Kasumi-1 (cell line): ENCODE results near the gene MPC1.
"Not testable (repeated sequence)": the region's sequence is repeated elsewhere in the genome, so short reads cannot be mapped to it uniquely, and the experiment has no call there.

Source experiments
- DNase-seq, 2 experiments: peaks; one replicate each; lab custom pipeline; 2025; lab: John Stamatoyannopoulos, UW

The MPC1 gene

DNA sequence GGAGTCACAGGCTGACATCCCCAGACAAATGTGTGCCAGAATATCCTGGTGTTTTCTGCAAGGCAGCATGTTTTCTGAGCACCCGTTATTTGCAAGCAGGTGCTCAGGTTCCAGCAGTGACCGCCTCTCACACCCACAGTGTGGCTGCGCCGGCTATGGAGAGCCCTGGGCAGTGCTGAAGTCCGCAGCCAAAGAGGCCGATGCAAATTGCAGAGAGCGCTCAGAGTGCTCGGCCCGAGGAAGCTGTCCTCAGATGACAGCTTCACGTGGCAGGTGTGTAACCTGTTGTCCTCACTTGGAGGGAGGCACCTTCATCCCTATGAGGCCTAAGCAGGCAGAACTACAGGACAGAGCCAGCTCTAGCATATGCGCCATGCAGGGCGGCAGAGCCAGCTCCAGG is 23.5 kb upstream of the MPC1 start:
- DNase-seq: no peak

DNA sequence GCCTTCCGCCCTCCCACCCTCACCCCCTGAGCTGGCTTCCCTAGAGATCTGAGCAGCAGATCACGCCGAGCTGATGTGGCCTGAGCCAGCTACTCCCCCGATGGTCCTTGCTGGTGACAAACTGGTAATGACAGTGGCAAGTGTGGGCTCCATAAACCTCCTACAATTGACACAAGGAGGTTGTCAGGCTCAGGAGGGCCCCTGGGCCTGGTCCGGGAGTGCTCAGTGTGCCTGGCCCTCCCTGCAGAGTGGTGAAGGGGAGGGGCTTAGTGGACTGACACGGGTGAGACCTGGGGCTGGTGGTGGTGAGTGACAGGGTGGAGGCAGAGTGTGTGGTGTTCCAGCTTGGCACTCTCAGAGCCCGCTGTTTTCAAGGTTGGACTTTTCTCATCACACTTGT is 22.6 kb upstream of the MPC1 start:
- no peak for DNase-seq

DNA sequence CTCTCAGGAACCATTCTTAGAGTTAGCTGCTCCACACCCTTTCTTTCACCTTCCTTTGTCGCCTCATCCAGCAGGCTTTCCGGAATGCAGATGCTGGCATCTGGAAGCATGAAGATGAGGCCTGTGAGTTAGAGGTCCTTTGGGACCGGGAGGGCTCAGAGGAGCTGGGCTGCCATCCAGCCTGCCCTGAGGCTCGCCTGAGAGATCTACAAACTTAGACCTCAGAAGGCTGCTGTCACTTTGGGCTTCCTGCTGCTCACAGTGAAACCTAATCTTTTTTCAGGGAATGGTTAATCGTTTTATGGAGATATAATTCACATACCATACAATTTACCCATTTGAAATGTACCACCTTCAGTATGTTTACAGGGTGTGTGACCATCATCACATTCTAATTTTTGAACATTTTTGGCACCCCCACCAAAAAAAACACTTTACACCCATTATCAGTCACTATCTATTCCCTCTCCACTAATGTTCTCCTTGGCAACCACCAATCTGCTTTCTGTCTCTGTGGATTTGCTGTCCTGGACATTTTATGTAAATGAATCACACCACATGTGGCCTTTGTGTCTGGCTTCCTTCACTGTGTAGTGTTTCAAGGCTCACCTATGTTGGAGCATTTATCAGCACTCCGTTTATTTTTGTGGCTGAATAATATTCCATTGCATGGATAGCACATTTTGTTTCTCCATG is 20.0 kb upstream of the MPC1 start:
- no peak for DNase-seq

DNA sequence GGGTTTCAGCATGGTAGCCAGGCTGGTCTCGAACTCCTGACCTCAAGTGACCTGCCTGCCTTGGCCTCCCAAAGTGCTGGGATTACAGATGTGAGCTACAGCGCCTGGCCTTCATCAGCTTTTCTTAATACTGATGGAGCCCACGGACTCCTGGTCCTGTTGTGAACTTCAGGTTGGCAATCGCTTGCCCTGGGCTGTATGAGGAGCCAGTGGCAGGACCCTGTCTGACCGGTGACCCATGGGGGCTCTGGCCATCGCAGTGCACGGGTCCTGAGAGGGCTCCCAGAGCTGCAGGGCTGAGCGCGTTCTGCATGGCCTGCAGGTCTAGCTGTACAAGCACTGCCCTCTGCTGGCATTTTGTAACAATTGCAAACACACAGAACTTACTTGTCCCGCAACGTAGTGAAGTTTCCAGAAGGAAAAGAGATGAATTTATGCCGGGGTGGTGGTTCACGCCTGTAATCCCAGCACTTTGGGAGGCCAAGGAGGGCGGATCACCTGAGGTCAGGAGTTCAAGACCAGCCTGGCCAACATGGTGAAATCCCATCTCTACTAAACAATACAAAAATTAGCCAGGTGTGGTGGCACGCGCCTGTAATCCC is 18.0 kb upstream of the MPC1 start:
- DNase-seq: peak; percentile 50 to 62

DNA sequence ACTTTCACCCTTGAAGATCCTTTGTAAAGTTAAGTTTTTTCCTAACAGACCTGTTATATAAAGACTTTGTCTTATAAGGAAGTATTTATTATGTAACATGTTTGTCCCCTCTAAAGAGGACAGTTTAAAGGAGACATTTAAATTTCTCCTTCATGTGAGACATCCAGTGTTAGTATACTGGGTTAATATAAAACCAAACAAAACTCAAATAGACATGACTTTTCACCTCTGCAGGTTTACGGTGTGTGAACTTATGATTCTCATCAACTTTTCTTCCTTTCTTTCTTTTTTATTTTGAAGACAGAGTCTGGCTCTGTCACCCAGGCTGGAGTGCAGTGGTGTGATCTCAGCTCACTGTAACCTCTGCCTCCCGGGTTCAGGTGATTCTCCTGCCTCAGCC is 17.4 kb upstream of the MPC1 start:
- DNase-seq: no peak

DNA sequence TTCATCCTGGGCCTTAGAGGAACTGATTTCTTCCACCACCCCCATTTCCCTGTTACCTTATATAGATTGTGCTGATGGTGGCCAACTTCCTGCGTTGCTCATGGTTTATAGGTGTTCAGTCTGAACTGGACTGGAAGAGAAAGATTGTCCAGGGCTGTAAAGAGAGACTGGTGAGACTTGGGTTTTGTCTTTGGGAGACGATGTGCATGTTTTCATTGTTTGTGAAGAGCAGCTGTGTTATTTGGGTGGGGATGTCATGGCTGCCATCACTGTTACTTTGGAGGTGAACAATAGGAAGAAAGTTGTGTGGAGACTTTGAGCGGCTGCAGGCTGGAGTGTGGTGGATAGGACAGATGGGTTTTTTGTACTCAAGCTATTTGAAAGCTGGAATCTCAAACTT is 15.6 kb upstream of the MPC1 start:
- DNase-seq: no peak

DNA sequence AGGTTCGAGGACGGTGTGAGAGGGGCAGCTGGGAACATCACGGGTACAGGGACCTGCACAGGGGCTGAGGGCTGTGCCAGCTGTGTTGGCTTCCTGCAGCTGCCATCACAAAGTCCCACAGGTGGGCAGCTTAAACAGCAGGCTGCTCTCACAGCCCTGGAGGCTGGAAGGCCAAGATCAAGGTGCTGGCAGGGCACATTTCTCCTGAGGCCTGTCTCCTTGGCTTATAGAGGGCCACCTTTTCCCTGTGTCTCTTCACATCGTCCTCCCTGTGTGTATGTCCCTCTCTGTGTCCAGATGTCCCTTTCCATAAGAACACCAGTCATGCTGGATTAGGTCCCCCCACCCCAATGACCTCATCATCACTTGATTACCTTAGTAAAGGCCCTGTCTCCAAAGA is 15.1 kb upstream of the MPC1 start:
- DNase-seq: no peak

DNA sequence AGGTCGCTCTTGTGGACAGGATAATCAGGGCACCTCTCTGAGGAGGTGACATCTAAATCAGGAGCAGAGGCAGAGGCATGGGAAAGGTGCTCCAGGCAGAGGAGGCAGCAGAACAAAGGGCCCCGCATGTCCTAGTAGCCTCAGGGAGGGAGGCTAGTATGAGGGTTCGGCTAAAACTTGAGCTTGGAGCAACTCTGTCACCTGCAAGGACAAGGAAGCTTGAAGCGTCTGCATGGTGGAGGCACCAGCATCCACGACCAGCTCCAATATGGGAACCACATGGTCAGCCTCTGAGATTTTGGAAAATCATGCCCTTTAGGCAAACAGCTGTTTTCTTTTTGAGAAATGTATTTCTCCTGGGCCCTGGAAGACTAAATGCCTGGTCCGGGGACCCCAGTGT is 13.0 kb upstream of the MPC1 start:
- DNase-seq: no peak

DNA sequence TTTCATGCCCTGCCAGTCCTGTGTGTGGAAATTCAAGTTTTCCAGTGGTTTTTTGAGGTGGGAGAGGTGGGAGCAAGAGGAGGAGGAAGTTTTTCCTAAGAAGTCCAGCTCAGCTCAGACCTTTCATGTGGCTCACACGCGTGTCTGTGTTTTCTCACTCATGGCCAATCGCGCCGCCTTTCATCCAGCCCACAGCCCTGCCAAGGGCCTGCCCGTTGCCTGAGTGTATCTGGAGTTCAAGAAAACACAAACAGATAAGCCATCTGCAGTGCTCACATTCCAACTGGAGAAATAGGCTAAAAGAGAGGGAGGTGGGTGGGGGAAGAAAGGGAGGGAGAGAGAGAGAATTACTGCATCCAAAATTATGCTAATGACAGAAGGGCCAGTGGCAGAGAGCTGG is 12.6 kb upstream of the MPC1 start:
- DNase-seq: no peak

DNA sequence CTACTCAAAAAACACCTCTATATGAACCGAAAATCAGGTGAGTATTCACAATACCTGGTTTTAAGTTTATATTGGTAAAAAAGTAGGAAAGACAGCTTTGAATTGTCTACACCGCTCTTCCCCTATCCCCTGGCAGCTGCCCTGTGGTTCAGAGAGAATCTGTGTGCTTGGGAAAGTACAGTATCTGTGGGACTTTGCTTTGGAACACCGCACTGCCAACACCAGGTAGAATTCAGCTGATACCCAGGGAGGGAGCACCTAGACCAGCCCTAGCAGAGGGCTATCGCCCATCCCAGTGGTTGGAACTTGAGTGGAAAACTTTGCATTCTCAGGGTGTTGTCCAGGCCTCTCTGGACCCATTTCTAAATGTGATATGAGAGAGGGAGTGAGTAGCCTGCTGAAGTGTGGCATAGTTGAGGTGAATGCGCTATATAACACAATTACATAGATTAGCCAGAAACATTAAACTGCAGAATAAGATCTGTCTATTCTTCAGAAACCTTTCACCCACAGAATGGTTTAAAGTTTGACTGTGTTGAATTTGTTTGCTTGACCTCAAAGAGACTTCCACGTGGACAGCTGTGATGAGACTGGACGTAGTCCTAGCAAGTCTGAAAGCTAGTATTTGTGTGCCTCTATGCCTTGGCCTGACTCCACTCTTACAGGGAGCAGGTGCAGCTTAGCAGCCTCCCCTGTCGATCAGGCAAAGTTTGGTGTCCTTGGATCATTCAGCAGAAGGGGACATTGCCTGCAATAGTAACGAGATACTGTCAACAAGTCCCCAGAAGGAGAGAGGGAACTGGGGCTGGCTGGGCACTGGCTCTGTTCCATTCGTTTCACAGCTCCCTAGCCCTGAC is 11.5 kb upstream of the MPC1 start:
- DNase-seq: no peak

DNA sequence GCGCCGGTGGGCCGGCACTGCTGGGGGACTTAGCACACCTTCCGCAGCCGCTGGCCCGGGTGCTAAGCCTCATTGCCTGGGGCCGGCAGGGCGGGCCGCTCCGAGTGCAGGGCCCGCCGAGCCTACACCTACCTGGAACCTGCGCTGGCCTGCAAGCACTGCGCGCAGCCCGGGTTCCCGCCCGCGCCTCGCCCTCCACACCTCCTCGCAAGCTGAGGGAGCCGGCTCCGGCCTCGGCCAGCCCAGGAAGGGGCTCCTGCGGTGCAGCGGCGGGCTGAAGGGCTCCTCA is 10.7 kb upstream of the MPC1 start:
- DNase-seq: no peak

DNA sequence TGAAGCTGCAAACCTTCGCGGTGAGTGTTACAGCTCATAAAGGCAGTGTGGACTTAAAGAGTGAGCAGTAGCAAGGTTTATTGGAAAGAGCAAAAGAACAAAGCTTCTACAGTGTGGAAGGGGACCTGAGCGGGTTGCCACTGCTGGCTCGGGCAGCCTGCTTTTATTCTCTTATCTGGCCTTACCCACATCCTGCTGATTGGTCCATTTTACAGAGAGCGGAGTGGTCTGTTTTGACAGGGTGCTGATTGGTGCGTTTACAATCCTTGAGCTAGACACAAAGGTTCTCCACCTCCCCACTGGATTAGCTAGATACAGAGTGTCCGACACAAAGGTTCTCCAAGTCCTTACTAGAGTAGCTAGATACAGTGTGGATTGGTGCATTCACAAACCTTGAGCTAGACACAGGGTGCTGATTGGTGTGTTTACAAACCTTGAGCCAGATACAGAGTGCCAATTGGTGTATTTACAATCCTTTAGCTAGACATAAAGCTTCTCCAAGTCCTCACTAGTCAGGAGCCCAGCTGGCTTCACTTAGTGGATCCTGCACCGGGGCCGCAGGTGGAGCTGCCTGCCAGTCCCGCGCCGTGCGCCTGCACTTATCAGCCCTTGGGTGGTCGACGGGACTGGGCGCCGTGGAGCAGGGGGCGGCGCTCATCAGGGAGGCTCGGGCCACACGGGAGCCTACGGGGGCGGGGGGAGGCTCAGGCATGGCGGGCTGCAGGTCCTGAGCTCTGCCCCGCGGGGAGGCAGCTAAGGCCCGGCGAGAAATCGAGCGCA is 10.2 kb upstream of the MPC1 start:
- DNase-seq: not testable (repeated sequence)

DNA sequence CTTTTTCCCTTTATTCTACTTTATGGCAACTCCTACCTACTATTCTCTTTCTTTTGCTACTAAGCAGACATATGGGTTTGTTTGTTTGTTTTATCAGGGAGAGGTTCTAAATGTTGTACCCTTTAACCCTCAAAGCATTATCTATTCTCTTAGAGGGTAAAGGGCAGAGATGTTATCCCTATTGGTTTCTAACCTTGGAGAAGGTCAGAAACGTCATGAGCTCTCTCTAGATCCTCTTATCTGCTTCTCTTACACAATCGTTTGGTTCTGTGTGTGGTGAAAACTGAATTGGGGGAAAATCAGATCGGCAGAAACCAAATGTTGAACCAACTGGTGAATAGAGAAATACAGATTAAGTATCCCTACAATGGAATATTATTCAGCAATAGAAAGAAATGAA is 6.4 kb upstream of the MPC1 start:
- DNase-seq: no peak

DNA sequence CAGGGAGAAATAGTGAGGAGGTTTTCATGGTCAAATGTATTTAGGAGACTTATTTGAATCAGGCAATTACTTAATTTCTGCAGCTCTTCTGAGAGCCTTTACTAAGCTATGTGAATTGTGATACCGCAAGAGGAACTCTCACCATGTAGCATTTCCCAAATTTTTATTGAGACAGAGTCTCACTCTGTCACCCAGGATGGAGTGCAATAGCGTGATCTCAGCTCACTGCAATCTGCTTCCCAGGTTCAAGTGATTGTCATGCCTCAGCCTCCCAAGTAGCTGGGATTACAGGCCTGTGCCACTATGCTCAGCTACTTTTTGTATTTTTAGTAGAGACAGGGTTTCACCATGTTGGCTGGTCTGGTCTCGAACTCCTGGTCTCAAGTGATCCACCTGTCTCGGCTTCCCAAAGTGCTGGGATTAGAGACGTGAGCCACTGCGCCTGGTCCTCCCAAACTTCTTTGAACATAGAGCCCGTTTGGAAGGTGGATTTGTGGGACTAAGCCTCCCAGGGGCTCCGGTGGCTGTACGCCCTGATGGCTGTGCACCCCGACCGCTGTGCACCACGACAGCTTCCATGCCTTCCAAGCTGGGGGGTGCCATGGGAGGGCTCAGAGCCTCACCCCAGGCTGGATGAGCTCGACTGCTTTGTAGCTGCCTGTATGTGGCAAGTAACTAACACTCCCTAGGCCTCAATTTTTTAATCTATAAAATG is 5.7 kb upstream of the MPC1 start:
- DNase-seq: no peak

DNA sequence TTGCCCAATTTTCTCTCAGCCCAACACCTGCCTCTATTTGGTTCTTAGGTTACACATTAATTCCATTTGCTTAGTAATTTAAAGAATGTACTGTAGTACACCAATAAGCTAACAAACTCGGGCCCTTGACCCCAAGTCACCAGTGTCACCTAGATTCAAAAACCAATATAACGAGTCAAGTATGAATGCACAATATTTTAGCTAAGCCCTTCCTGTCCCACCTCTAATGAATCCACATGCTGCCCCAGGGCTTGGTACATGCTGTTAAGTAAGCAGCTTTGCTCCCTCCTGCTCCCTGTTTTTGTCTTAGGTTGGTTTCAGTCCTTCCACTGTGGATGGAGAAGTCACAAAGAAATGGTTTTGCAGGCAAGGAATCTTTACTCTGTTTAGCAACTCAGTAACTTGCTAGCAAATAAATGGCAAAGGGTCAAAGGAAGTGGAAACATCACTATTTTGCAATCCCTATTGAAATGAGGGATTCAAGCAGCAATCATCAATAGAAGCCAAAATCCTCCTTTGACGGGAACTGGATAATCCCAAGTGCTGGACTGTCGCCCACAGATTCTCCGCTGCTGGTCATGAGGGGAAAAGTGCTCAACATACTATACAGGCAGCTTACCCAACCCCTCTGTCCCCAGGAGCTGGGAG is 5.0 kb upstream of the MPC1 start:
- no peak for DNase-seq

DNA sequence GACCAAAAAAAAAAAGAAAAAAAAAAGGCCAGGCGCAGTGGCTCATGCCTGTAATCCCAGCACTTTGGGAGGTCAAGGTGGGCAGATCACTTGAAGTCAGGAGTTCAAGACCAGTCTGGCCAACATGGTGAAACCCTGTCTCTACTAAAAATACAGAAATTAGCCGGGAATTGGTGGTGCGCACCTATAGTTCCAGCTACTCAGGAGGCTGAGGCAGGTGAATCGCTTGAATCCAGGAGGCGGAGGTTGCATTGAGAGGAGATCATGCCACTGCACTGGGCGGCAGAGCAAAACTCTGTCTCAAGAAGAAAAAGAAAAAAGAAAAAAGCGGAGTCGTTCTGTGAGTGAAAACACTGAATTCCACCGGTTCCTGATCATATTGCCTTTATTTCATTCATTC is 4.4 kb upstream of the MPC1 start:
- not testable (repeated sequence) for DNase-seq

DNA sequence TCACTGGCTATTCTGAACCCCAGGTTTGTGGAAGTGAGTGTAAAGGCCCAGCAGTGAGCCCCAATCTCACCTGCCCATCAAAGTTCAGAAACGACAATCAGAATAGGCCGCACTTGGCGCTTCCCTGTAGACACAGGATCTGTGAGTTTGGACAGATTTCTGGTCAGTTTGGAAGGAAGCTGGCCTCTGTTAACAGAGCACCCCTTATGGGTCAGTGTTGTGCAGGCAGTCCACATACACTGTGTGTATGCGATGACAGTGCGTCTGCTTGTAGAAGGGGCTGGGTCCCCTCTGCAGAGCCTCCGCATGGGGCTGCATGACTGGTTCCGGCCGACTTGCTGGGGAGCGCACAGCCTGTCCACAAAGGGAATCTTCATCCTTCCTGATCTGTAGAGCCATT is 3.4 kb upstream of the MPC1 start:
- no peak for DNase-seq

DNA sequence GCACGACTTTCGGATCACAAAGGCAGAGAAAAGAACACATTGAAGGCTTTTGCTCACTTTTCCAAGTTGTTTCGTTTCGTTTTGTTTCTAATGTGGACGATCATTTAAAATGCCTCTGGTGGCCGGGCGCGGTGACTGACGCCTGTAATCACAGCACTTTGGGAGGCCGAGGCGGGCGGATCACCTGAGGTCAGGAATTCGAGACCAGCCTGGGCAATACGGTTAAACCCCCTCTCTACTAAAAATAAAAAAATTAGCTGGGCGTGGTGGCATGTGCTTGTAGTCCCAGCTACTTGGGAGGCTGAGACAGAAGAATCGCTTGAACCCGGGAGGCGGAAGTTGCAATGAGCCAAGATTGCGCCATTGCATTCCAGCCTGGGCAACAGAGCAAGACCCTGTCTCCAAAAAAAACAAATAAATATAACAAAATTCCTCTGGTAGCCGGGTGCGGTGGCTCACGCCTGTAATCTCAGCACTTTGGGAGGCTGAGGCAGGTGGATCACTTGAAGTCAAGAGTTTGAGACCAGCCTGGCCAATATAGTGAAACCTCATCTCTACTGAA is 1.1 kb upstream of the MPC1 start:
- not testable (repeated sequence) for DNase-seq

DNA sequence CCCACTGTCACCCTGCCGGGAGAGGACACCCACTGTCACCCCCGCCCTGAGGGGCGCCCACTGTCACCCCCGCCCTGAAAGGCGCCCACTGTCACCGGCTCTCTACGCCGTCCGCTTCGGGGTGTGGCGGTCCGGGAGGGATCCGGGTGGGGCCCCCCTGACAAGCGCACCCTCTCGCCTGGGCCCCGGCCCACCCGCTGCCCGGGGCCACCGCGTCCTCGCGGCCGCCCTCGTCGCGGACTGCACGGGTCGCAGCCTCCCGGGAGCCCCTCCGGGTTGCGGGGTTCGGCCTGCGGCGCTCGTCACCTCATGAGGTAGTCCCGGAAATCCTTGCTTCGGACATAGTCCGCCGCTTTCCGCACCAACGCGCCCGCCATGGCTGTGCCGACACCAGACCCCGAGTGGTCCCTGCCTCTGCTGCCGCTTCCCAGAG is 224 bp downstream of the MPC1 start:
- DNase-seq: no peak

DNA sequence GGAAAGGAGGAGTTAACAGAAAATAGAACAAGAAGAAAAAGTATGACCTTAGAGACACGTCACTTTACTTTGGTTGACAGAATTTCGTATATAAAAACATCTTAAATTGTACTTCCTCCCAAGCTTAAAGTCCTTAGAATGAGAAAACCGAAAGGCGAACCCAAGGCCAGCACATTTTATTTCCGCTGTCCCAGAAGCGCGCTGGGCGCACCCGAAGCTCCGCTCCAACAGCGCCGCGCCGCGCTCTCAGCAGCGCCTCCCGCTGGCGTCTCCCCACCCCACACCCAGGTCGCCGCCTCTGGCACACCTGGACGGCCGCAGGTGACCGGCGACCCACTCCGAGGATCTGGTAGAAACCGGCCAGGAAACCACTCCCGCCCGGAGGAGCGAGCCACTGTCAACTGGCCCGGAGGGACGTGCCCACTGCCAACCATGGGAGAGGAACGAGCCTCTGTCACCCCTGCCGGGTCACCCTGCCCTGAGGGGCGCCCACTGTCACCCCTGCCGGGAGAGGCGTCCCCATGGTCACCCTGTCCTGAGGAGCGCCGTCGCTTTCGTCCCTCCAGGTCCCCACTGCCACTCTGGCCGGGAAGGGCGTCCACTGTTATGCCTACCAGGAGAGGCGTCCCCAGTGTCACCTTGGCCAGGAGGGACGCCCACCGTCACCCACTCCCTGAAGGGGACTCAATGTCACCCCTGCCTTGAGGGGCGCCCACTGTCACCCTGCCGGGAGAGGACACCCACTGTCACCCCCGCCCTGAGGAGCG is 824 bp downstream of the MPC1 start:
- peak; percentile 67 to 72 for DNase-seq
